HK-2 (cell line): ENCODE results near the gene CROCC.

ENCODE experiments used
- DNase-seq: peaks from one replicate; pipeline ENCODE4 v3.0.0-alpha.2; 2018; ENCODE audit not compliant: unreplicated experiment

CROCC gene

GRCh38 chr1:17012775-17013490 is 91.2 kb downstream of the CROCC start:
- DNase-seq: no peak

GRCh38 chr1:17013491-17014320 is 92.0 kb downstream of the CROCC start:
- no peak for DNase-seq

GRCh38 chr1:17014671-17015567 is 93.2 kb downstream of the CROCC start:
- DNase-seq: no peak

DNA sequence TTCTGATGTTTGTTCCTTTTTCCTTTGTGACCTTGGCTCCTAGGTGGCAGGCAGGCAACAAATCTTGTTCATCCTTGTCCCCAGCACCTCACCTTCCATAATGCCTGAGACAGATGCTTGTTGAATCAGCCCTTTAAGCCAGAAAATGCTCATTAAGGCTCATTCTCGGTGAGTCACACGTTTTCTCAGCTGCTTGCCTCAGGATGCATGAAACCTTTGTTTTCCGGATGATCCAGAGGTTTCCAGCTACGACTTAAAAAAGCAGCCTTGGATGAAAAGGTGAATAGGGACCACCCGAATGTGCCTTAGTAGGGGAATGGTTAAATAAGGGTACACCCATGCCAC is 94.6 kb downstream of the CROCC start:
- DNase-seq: no peak

DNA sequence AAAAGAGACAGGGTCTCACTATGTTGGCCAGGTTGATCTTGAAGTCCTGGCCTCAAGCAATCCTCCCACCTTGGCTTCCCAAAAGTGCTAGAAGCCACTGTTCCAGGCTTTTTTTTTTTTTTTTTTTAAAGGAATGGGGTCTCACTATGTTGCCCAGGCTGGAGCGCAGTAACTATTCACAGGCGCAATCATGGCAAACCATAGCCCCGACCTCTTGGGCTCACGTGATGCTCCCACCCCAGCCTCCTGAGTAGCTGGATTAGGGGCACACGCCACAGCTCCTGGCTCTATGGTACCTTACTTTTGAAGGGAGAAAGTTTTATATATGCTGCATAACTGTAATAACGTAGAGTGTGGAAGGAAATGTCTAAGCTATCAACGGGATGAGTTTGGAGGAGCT is 95.7 kb downstream of the CROCC start:
- DNase-seq: no peak

DNA sequence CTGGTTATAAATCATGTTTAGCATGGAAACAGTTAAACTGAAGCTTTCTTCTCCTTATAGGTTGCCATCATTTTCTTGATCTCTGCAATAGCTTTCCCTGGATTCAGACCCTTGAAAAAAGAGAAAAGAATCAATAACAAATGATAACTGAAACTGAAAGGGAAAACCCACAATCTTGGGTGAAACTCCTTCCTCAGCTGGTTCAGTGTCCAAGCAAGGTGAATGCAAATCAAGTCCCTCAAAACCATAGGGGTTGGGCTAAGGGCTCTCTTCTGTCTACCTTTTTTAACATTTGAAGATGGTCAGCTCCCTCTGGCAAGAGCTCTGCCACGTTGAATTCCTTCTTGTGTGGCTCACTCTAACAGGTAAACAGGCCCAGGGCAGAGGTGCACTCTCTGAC is 97.1 kb downstream of the CROCC start:
- no peak for DNase-seq

GRCh38 chr1:17020502-17020901 is 98.8 kb downstream of the CROCC start:
- DNase-seq: no peak

- no peak for DNase-seq
These were observed 100.2 kb downstream of the CROCC start for GRCh38 chr1:17021896-17022295.
